Body of pancreas (tissue), 4 donors: ENCODE results near the gene MBD2. TPM values are rescaled to one million over a fixed set of nuclear protein-coding genes. Genes with fewer than 3 reads are reported as not detected.
"Not testable (repeated sequence)": the region's sequence is repeated elsewhere in the genome, so short reads cannot be mapped to it uniquely, and the experiment has no call there.

Experiments used
- ATAC-seq: fragments of 150-250 bp; one replicate; pipeline ENCODE4 v1.9.1; 2016
- DNase-seq, 4 donors: peaks; one replicate each; pipeline ENCODE4 v3.0.0-alpha.2; 2019
- H3K27ac ChIP-seq, 4 donors: fragments of 200-600 bp; sonication (generic); 1 replicate in 3 of 4; 2 replicates in 1 of 4; pipeline versions ENCODE4 v1.5.1 to v1.6.1; 2016 to 2019; ENCODE audit warnings: mild to moderate bottlenecking in 1 of 4, mixed read lengths in 1 of 4, moderate library complexity in 1 of 4
- H3K27me3 ChIP-seq, 2 donors: fragments of 200-600 bp; sonication (generic); one replicate each; pipeline ENCODE4 v1.6.0; 2016; ENCODE audit warnings: mild to moderate bottlenecking in 1 of 2
- H3K36me3 ChIP-seq, 2 donors: fragments of 200-600 bp; sonication (generic); replicated peaks in 1 of 2; 2 replicates each; pipeline ENCODE4 v1.5.1; 2016; ENCODE audit warnings: low read depth in 2 of 2; ENCODE audit not compliant: insufficient read depth in 1 of 2
- H3K4me1 ChIP-seq: fragments of 200-600 bp; sonication (generic); one replicate; pipeline ENCODE4 v1.6.0; 2016
- H3K4me3 ChIP-seq, 2 donors: fragments of 200-600 bp; sonication (generic); 1 replicate in 1 of 2; 2 replicates in 1 of 2; pipeline ENCODE4 v1.5.1; 2016 to 2019
- H3K9me3 ChIP-seq, 3 donors: fragments of 200-600 bp; sonication (generic); 1 replicate in 2 of 3; 2 replicates in 1 of 3; pipeline ENCODE4 v1.5.1; 2016
- POLR2A ChIP-seq, 3 donors: fragments of 450-650 bp; IDR thresholded peaks; one replicate each; pipeline ENCODE4 v1.6.1; 2016; ENCODE audit warnings: antibody characterized with exemption in 3 of 3, mild to moderate bottlenecking in 2 of 3
- WGBS, 2 donors: methylation state at CpG; one replicate each; pipeline ENCODE4 v1.1.5; 2017; 5-methylcytosine and 5-hydroxymethylcytosine counted together
- intact Hi-C: fragments of 100-400 bp; cut with DNase I; formaldehyde crosslinking; loops from one replicate; pipeline ENCODE4 v1.15.1; 2023
- total RNA-seq, 2 donors: library from RNA; depleted of rRNA; stranded (reverse); fragments of >200 nt; gene quantifications; one replicate each; pipeline ENCODE4 v1.1.0, GENCODE V29; 2016
- TF ChIP-seq, protein P1 (sequence below), 7 experiments: fragments of 450-650 bp in 4 of 7; fragments of 200-600 bp in 3 of 7; sonication (generic) in 3 of 7; IDR thresholded peaks; one replicate each; pipeline ENCODE4 v1.5.1; 2016 to 2019; ENCODE audit warnings: antibody characterized with exemption in 7 of 7

Gene MBD2
- total RNA-seq, 2 donors from 2014 or later = 26.4 to 29.1 TPM

DNA sequence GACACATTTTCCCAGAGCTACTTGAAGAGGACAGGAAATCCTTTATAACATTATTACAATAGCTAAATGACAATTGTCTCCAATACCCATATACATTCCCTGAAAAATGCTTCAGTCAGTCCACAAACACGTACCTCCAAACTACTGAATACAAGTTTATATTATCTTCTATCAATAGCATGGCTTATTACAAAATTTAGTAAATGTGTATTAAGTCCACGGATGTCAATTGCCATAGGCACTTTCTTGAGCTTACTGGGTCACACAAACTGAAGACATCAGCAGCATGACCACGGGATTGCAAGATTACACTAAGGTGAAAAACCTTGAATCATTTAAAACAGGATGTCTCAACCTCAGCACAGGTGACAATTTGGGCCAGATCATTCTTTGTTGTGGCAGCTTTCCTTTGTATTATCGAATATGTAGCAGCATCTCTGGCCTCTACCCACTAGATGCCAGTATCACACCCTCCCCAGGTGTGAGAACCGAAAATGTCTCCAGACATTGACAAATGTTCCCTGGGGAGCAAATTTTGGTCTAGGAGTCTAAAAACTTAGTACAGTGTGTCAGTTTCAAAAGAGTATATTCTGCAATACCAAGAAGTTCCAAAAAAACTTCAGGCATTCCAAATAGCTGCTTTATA, 1.4 kb downstream of the MBD2 start:
- Histone ChIP-seq H3K4me3 (peak overlapping the region in 1 of 2 donors; percentile 59), H3K27me3 (no peaks in the 10 kb centered on the region), H3K36me3 (no peaks in the 10 kb centered on the region), H3K9me3 (no peaks in the 10 kb centered on the region), H3K27ac (peak overlapping the region; percentile 12 to 90 (median 88)), H3K4me1 (peaks cover 50% of the 10 kb centered on the region)
- TF ChIP-seq, protein P1, sequence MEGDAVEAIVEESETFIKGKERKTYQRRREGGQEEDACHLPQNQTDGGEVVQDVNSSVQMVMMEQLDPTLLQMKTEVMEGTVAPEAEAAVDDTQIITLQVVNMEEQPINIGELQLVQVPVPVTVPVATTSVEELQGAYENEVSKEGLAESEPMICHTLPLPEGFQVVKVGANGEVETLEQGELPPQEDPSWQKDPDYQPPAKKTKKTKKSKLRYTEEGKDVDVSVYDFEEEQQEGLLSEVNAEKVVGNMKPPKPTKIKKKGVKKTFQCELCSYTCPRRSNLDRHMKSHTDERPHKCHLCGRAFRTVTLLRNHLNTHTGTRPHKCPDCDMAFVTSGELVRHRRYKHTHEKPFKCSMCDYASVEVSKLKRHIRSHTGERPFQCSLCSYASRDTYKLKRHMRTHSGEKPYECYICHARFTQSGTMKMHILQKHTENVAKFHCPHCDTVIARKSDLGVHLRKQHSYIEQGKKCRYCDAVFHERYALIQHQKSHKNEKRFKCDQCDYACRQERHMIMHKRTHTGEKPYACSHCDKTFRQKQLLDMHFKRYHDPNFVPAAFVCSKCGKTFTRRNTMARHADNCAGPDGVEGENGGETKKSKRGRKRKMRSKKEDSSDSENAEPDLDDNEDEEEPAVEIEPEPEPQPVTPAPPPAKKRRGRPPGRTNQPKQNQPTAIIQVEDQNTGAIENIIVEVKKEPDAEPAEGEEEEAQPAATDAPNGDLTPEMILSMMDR (IDR thresholded peaks at IDR 0.05) = peak in 4 of 7 experiments; percentile 43 to 57 (median 47)
- TF ChIP-seq POLR2A (IDR thresholded peaks at IDR 0.05) = peak in 1 of 3 donors; percentile 1
- ATAC-seq (no peak), DNase-seq (peak in 1 of 4 donors; percentile 33)
- intact Hi-C loops = no loop called here
- WGBS, 2 donors = 4 to 10% methylated on average over 5 of the region's 5 CpGs

DNA sequence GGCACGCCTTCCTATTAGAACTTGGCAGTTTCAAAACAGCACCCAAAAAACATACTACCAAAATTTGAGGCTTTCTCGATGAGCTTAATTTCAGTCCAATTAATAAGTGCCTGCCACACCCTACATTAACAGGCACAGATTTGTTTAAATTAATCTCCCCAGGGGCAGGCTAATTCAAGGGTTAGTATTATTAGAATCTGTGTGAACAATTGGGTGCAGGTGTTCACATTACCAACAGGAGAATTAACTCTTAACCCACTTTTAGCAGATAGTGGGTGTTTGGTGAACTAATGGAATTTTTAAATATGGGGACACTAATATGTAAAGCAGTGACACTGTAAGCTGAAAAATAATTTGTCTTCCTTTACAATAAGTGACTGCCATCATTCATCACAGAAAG, 4.1 kb downstream of the MBD2 start:
- Histone ChIP-seq H3K36me3 (no peaks in the 10 kb centered on the region), H3K9me3 (no peaks in the 10 kb centered on the region), H3K27me3 (no peaks in the 10 kb centered on the region), H3K4me1 (peaks cover 56% of the 10 kb centered on the region), H3K4me3 (no peak overlapping the region), H3K27ac (no peak overlapping the region)
- TF ChIP-seq POLR2A (IDR thresholded peaks at IDR 0.05) = no peak
- TF ChIP-seq, protein P1 (IDR thresholded peaks at IDR 0.05) = no peak
- 60 to 62% methylated on average over 2 of the region's 2 CpGs for WGBS, 2 donors
- ATAC-seq = no peak
- intact Hi-C loops = no loop called here
- no peak for DNase-seq

DNA sequence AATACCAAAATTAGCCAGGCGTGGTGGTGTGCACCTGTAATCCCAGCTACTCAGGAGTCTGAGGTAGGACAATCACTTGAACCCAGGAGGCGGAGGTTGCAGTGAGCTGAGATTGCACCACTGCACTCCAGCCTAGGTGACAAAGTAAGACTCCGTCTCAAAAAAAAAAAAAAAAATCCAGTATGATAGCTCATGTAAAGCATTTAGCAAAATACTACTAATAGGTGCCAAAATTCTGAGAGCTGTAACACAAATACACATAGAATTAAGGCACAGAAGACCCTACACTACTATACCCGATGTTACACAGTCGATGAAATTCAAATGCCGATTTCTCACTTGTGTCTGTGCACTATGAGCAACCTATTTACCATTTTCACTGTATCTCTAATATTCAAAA, 5.7 kb downstream of the MBD2 start:
- intact Hi-C loops, H3K9me3 ChIP-seq, H3K4me3 ChIP-seq, H3K27me3 ChIP-seq, H3K27ac ChIP-seq, DNase-seq, ATAC-seq, H3K36me3 ChIP-seq: not testable (repeated sequence)
- H3K4me1 ChIP-seq = peaks cover 51% of the 10 kb centered on the region
- WGBS, 2 donors = 91 to 93% methylated on average over 6 of the region's 6 CpGs

DNA sequence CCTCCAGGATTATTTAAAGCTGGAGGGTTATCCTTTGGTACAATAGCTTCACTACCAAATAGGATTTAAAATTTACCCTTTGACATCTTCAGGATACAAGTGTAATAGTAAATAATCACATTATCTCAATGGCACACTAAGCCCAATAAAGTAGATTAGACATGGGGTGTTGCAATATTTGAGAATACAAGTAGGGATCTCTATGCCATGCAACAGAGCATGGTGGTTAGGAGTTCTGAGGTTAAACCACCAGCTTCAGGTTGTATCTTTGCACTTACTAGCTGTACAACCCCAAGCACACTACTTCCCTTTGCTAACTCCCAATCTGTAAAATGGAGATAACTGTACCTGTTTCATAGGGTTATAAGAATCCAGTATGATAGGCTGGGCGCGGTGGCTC, 6.2 kb downstream of the MBD2 start:
- WGBS, 2 donors = 97% methylated on average over 2 of the region's 2 CpGs; no CpG with 5 or more reads in 1 of the 2 donors
- no peaks in the 10 kb centered on the region for H3K36me3 ChIP-seq
- H3K4me3 ChIP-seq = no peak overlapping the region
- H3K4me1 ChIP-seq = peaks cover 51% of the 10 kb centered on the region
- no peaks in the 10 kb centered on the region for H3K9me3 ChIP-seq
- intact Hi-C loops = no loop called here
- no peak for TF ChIP-seq POLR2A (IDR thresholded peaks at IDR 0.05)
- TF ChIP-seq, protein P1 (IDR thresholded peaks at IDR 0.05) = no peak
- no peaks in the 10 kb centered on the region for H3K27me3 ChIP-seq
- H3K27ac ChIP-seq = no peak overlapping the region
- ATAC-seq (no peak), DNase-seq (no peak)

DNA sequence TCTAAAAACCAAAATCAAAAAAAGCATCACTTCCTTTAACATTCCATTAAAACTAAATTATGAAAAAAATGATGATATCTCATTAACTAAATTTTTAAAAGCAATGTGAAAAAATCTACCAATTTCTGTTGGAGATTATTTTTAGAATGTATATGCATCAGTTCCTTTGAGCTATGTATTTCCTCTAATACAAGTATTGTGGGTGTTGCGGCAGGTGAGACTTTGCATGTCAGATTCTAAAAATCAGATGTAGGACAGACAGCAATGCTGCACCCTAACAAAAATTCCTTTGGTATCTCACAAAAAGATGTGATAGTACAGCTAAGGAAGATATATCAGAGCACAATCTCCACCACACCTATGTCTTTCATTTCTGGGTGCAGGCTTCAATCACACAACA, 6.8 kb downstream of the MBD2 start:
- H3K27ac ChIP-seq = no peak overlapping the region
- H3K4me1 ChIP-seq = peaks cover 44% of the 10 kb centered on the region
- H3K9me3 ChIP-seq = no peaks in the 10 kb centered on the region
- no peaks in the 10 kb centered on the region for H3K27me3 ChIP-seq
- no peak for DNase-seq
- TF ChIP-seq, protein P1 (IDR thresholded peaks at IDR 0.05) = no peak
- no peak for TF ChIP-seq POLR2A (IDR thresholded peaks at IDR 0.05)
- WGBS, 2 donors = 94% methylated on average over 1 of the region's 1 CpG
- intact Hi-C loops = no loop called here
- H3K36me3 ChIP-seq = no peaks in the 10 kb centered on the region
- no peak overlapping the region for H3K4me3 ChIP-seq
- no peak for ATAC-seq
